HG03575 (cell line): Measurements from ENCODE around the gene IFNGR1.
"Not testable (repeated sequence)": the region's sequence is repeated elsewhere in the genome, so short reads cannot be mapped to it uniquely, and the experiment has no call there.

ENCODE experiments used
- ATAC-seq: cut with Tn5 transposase; IDR thresholded peaks from one replicate; pipeline ENCODE4 v1.9.1; 2021; ENCODE audit not compliant: unreplicated experiment, insufficient number of reproducible peaks, low FRiP score; ENCODE audit errors: extremely low read depth

IFNGR1 gene

GRCh38 chr6:137218917-137219663 lies at the start of gene IFNGR1:
TSS of gene IFNGR1 (minus strand) at chr6:137219385. CDS start at chr6:137219327, 58 bp downstream.
- no peak for ATAC-seq

- ATAC-seq: no peak
These were observed 49.7 kb upstream of the IFNGR1 start for GRCh38 chr6:137268911-137269310.

GRCh38 chr6:137266309-137266586 lies 47.1 kb upstream of the IFNGR1 start:
- ATAC-seq: no peak

GRCh38 chr6:137265561-137266308 lies 46.5 kb upstream of the IFNGR1 start:
- no peak for ATAC-seq

- ATAC-seq: no peak
These were observed 45.3 kb upstream of the IFNGR1 start for GRCh38 chr6:137264311-137265075.

GRCh38 chr6:137261761-137262160 lies 42.6 kb upstream of the IFNGR1 start:
- ATAC-seq: no peak

- ATAC-seq: no peak
These were observed 42.2 kb upstream of the IFNGR1 start for GRCh38 chr6:137261361-137261760.

- ATAC-seq: no peak
These were observed 41.0 kb upstream of the IFNGR1 start for GRCh38 chr6:137260217-137260616.

- ATAC-seq: no peak
These were observed 40.2 kb upstream of the IFNGR1 start for GRCh38 chr6:137259349-137259748.

- ATAC-seq: no peak
These were observed 39.0 kb upstream of the IFNGR1 start for GRCh38 chr6:137258170-137258569.

GRCh38 chr6:137256350-137257103 lies 37.3 kb upstream of the IFNGR1 start:
- no peak for ATAC-seq

- no peak for ATAC-seq
These were observed 35.8 kb upstream of the IFNGR1 start for GRCh38 chr6:137254966-137255365.

GRCh38 chr6:137254430-137254829 lies 35.2 kb upstream of the IFNGR1 start:
- not testable (repeated sequence) for ATAC-seq

GRCh38 chr6:137248702-137249101 lies 29.5 kb upstream of the IFNGR1 start:
- ATAC-seq: no peak

- no peak for ATAC-seq
These were observed 28.5 kb upstream of the IFNGR1 start for GRCh38 chr6:137247724-137248123.

GRCh38 chr6:137246791-137247202 lies 27.6 kb upstream of the IFNGR1 start:
- ATAC-seq: no peak

- no peak for ATAC-seq
These were observed 27.0 kb upstream of the IFNGR1 start for GRCh38 chr6:137246164-137246563.

GRCh38 chr6:137241481-137242038 lies 22.4 kb upstream of the IFNGR1 start:
- no peak for ATAC-seq

GRCh38 chr6:137240168-137240567 lies 21.0 kb upstream of the IFNGR1 start:
- ATAC-seq: no peak
